Pancreas (tissue), 10 donors: ENCODE measurements around the gene YJEFN3. TPM values are rescaled to one million over a fixed set of nuclear protein-coding genes. Genes with fewer than 3 reads are reported as not detected.
A peak's percentile ranks its signal among the peaks of the same experiment; 100 is the strongest.

Experiments
- ATAC-seq, 4 donors: fragments of 200-7000 bp; cut with Tn5 transposase; one replicate each; pipeline versions ENCODE4 v1.8.0 to v1.9.1; 2020; ENCODE audit warnings: mild to moderate bottlenecking in 4 of 4, moderate library complexity in 4 of 4
- DNase-seq, 6 donors: peaks; one replicate each; pipeline ENCODE4 v3.0.0-alpha.2; 2020
- FAIRE-seq: peaks from 2 replicates; lab custom pipeline; 2012; peaks lifted over from hg19 to GRCh38; lab: Jason Lieb, UNC
- H3K27ac ChIP-seq, 4 donors: fragments of 200-600 bp; sonication (generic); 1 replicate in 3 of 4; 2 replicates in 1 of 4; pipeline versions ENCODE4 v1.5.0 to v1.8.0; 2020
- H3K27me3 ChIP-seq, 4 donors: fragments of 200-600 bp; one replicate each; pipeline ENCODE4 v1.8.0; 2021
- H3K36me3 ChIP-seq, 3 donors: fragments of 200-600 bp; sonication (generic) in 1 of 3; one replicate each; pipeline versions ENCODE4 v1.5.0 to v1.8.0; 2020 to 2021
- H3K4me1 ChIP-seq, 3 donors: fragments of 200-600 bp; one replicate each; pipeline ENCODE4 v1.8.0; 2021
- H3K4me3 ChIP-seq, 4 donors: fragments of 200-600 bp; sonication (generic) in 2 of 4; one replicate each; pipeline versions ENCODE4 v1.5.0 to v1.8.0; 2020 to 2021
- H3K9me3 ChIP-seq, 4 donors: fragments of 200-600 bp; one replicate each; pipeline ENCODE4 v1.8.0; 2021
- CTCF ChIP-seq, 4 donors: fragments of 200-600 bp; sonication (generic) in 3 of 4; IDR thresholded peaks; one replicate each; pipeline versions ENCODE4 v1.5.0 to v1.8.0; 2021; ENCODE audit warnings: antibody characterized with exemption in 4 of 4
- WGBS, 2 donors: extraction: QIAGEN DNeasy Blood & Tissue Kit; methylation state at CpG; one replicate each; pipeline ENCODE4 v1.1.7; 2013; 5-methylcytosine and 5-hydroxymethylcytosine counted together
- intact Hi-C, 3 donors: fragments of 100-400 bp; cut with DNase I; formaldehyde crosslinking; loops; one replicate each; pipeline versions ENCODE4 v1.11.1 to v1.14.2; 2022
- polyA plus RNA-seq, 2 donors: library from polyadenylated mRNA; stranded (reverse); fragments of 200-250 nt; gene quantifications; one replicate each; pipeline ENCODE4 v1.2.3, GENCODE V29; 2013
- total RNA-seq, 6 donors: library from RNA; stranded (reverse); fragmentation: NEBNext Ultra II Directional in 4 of 6; extraction: Animal tissue kit (Norgen Biotek cat#: 25700) in 4 of 6; gene quantifications; one replicate each; pipeline versions ENCODE4 v1.2.1 to v1.2.4, GENCODE V29; 2021 to 2023
- donor health status: healthy with polysubstance abuse.
- donor health status: DM: no; HTN: no; CAD: no; lungs with moderate emphysema.
- donor health status: DM: no; HTN: no; CAD: no.
- donor health status: control.
- donor health status: control.
- donor health status: Bipolar disorder and iron deficiency.
- donor health status: DM: yes; HTN: yes; CAD: no.
- donor health status: DM: no; HTN: no; CAD: no.
- donor health status: DM: no; HTN: no; CAD: no.
- donor health status: DM: yes; HTN: yes; CAD: no.

Gene YJEFN3
- total and polyA plus RNA-seq, 8 donors: 0.76 to 38.8 (median 2.3) TPM

- Histone ChIP-seq H3K27ac (no peak overlapping the region), H3K4me3 (no peak overlapping the region), H3K9me3 (no peaks in the 10 kb centered on the region), H3K4me1 (peaks cover 0 to 15% (median 0%) of the 10 kb centered on the region in 3 donors), H3K36me3 (no peaks in the 10 kb centered on the region), H3K27me3 (peaks cover 0 to 14% (median 0%) of the 10 kb centered on the region in 4 donors)
- TF ChIP-seq CTCF (IDR thresholded peaks at IDR 0.05): no peak
- ATAC-seq (no peak), DNase-seq (peak in 1 of 6 donors; percentile 10), FAIRE-seq (no peak)
- 72 to 78% methylated on average over 12 of the region's 12 CpGs for WGBS, 2 donors
- intact Hi-C loops: loop anchor here in 2 of 3 donors (10.0 kb wide), 2 partner anchors 92 to 402 kb away; no protein-coding TSS in a partner anchor
These were observed 13.8 kb downstream of the YJEFN3 start for GRCh38 chr19:19542507-19542906.

GRCh38 chr19:19543101-19543500 is 14.4 kb downstream of the YJEFN3 start:
- WGBS, 2 donors: 77 to 81% methylated on average over 13 of the region's 13 CpGs
- no peak for ATAC-seq
- no peaks in the 10 kb centered on the region for H3K36me3 ChIP-seq

GRCh38 chr19:19543640-19544039 is 14.9 kb downstream of the YJEFN3 start:
- Histone ChIP-seq H3K36me3 (no peaks in the 10 kb centered on the region), H3K4me3 (no peak overlapping the region), H3K27me3 (peaks cover 0 to 14% (median 0%) of the 10 kb centered on the region in 4 donors), H3K4me1 (peaks cover 0 to 7% (median 0%) of the 10 kb centered on the region in 3 donors), H3K27ac (no peak overlapping the region), H3K9me3 (no peaks in the 10 kb centered on the region)
- intact Hi-C loops: loop anchor here in 2 of 3 donors (10.0 kb wide), 2 partner anchors 91 to 401 kb away; no protein-coding TSS in a partner anchor
- FAIRE-seq (no peak), ATAC-seq (no peak), DNase-seq (peak in 2 of 6 donors; percentile 29 to 53)
- 71 to 87% methylated on average over 19 of the region's 19 CpGs for WGBS, 2 donors
- TF ChIP-seq CTCF (IDR thresholded peaks at IDR 0.05): no peak

More at GRCh38 chr19:19543101-19543500, 14.4 kb downstream of the YJEFN3 start:
- peaks cover 0 to 14% (median 0%) of the 10 kb centered on the region in 4 donors for H3K27me3 ChIP-seq
- TF ChIP-seq CTCF (IDR thresholded peaks at IDR 0.05): no peak
- no peak for FAIRE-seq
- H3K27ac ChIP-seq: no peak overlapping the region
- H3K9me3 ChIP-seq: no peaks in the 10 kb centered on the region
- peak in 1 of 6 donors; percentile 10 for DNase-seq
- H3K4me3 ChIP-seq: no peak overlapping the region
- intact Hi-C loops: loop anchor here in 2 of 3 donors (10.0 kb wide), 2 partner anchors 92 to 402 kb away; no protein-coding TSS in a partner anchor
- peaks cover 0 to 13% (median 0%) of the 10 kb centered on the region in 3 donors for H3K4me1 ChIP-seq

- TF ChIP-seq CTCF (IDR thresholded peaks at IDR 0.05): no peak
- no peak for FAIRE-seq
- intact Hi-C loops: loop anchor here in 2 of 3 donors (10.0 kb wide), 2 partner anchors 90 to 400 kb away; no protein-coding TSS in a partner anchor
- Histone ChIP-seq H3K4me3 (no peak overlapping the region), H3K4me1 (peaks cover 0 to 6% (median 0%) of the 10 kb centered on the region in 3 donors), H3K36me3 (no peaks in the 10 kb centered on the region), H3K27ac (no peak overlapping the region), H3K9me3 (no peaks in the 10 kb centered on the region), H3K27me3 (peaks cover 0 to 14% (median 0%) of the 10 kb centered on the region in 4 donors)
- WGBS, 2 donors: 75 to 84% methylated on average over 74 to 75 of the region's 75 CpGs
- peak in 1 of 6 donors; percentile 65 for DNase-seq
- ATAC-seq: no peak
These were observed 15.7 kb downstream of the YJEFN3 start for GRCh38 chr19:19544257-19544953.
